NCI-H2171 treated with DMSO at 0.1 percent for 48 hours (cell line): ENCODE results near the gene PPP1R15A.
"Not testable (repeated sequence)": the region's sequence is repeated elsewhere in the genome, so short reads cannot be mapped to it uniquely, and the experiment has no call there.

Source experiments
- DNase-seq: peaks from one replicate; lab custom pipeline; 2025; lab: John Stamatoyannopoulos, UW

PPP1R15A gene

GRCh38 chr19:48859711-48860572 is 12.3 kb upstream of the PPP1R15A start:
- DNase-seq = no peak

- DNase-seq = no peak
Measured at GRCh38 chr19:48861313-48861712, 10.9 kb upstream of the PPP1R15A start.

- DNase-seq = no peak
Measured at GRCh38 chr19:48862827-48863226, 9.4 kb upstream of the PPP1R15A start.

DNA sequence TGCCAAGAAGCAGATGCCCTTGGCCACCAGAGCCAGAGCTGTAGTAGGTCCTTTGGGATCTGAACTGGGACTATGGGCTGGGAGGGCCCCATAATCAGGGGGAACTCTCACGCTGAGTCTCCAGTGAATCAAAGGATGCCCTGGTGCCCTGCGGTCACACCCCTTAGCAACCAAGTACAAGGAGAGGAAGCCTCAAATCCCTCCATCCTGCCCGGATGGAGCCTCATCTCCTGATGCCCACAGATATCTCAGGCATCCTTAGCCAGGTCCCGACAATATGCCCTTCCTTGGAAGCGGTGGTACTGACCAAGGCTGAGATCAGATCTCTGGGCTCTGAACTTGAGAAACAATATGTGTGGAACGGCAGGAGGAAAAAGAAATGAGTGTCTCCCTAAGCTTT is 5.5 kb upstream of the PPP1R15A start:
- no peak for DNase-seq

GRCh38 chr19:48867123-48867745 is 5.0 kb upstream of the PPP1R15A start:
- DNase-seq = no peak

GRCh38 chr19:48867746-48868113 is 4.5 kb upstream of the PPP1R15A start:
- no peak for DNase-seq

DNA sequence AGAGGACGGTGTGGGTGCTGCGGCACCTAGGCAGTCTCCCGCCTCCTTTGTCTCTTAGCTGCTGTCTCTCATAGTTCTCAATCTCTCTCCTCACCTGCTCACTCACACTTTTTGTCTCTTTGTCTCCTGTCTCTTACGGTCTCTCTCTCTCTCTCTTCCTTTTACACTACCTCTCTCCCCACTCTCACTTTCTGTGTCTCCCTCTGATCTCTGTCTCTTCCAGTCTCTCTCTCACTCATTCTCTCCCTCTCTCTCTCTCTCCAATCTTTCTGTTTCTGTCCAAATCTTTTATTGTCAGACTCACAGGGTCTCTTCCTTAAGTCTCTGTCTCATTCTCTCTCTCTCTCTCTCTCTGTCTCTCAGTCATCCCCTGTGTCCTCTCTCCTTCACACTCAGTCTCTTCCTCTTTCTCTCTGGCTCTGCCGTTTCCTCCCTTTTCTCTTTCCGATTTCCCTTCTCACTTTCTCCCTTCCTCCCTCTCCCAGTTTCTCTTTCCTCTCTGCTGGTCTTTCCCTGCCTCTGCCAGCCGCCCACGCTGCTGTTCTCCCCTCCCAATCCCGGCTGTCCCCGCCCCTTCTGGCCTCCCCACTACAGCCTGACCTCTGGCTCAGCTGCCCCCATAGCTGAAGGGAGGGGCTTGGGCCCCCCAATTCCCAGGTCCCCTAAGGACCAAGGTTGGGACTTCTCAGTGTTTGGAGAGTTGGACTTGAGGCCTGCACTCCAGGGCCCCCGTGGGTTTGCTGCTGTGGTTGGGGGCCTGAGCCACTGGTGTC is 3.9 kb upstream of the PPP1R15A start, which contains the start of gene PLEKHA4:
TSS of gene PLEKHA4 (minus strand) at position 504 of the 773 bp plus-strand sequence. CDS start 997 bp downstream, outside the sequence.
- no peak for DNase-seq

- no peak for DNase-seq
Measured at GRCh38 chr19:48870048-48870447, 2.2 kb upstream of the PPP1R15A start.

DNA sequence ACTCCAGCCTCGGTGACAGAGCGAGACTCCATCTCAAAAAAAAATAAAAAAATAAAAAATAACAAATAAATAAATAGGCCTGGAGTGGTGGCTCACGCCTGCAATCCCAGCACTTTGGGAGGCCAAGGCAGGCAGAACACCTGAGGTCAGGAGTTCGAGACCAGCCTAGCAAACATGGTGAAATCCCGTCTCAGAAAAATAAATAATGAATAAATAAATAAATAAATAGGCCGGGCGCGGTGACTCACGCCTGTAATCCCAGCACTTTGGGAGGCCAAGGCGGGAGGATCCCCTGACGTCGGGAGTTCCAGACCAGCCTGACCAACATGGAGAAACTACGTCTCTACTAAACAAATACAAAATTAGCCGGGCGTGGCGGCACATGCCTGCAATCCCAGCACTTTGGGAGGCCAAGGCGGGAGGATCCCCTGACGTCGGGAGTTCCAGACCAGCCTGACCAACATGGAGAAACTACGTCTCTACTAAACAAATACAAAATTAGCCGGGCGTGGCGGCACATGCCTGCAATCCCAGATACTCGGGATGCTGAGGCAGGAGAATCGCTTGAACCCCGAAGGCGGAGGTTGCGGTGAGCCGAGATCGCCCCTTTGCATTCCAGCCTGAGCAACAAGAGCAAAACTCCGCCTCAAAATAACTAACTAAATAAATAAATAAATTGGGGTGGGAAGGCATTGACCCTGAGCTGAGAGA is 595 bp upstream of the PPP1R15A start:
- not testable (repeated sequence) for DNase-seq

- peak; percentile 62 for DNase-seq
Measured at GRCh38 chr19:48872884-48873475, 759 bp downstream of the PPP1R15A start.

- no peak for DNase-seq
Measured at GRCh38 chr19:48873476-48874302, 1.5 kb downstream of the PPP1R15A start.

- no peak for DNase-seq
Measured at GRCh38 chr19:48874303-48875135, 2.3 kb downstream of the PPP1R15A start.

DNA sequence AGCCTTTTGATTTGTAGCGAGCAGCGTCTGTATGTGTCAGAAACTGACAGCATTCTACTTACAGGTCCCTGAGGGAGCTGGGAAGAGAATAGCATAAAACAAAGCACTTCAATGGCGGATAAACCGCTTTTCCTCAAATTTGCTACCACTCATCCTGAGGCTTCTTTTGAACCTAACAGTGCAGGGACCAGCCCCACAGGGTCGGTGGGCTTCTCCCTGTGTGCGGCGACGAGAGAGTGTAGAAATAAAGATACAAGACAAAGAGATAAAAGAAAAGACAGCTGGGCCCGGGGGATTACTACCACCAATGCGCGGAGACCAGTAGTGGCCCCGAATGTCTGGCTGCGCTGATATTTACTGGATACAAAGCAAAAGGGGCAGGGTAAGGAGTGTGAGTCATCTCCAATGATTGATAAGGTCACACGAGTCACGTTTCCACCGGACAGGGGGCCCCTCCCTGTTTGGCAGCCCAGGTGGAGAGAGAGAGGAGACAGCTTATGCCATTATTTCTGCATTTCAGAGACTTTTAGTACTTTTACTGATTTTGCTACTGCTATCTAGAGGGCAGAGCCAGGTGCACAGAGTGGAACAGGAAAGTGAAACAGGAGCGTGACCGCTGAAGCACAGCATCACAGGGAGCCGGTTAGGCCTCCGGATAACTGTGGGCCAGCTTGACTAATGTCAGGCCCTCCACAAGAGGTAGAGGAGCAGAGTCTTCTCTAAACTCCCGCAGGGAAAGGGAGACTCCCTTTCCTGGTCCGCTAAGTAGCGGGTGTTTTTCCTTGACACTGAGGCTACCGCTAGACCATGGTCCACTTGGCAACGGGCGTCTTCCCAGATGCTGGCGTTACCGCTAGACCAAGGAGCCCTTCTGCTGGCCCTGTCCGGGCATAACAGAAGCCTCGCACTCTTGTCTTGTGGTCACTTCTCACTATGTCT is 4.1 kb downstream of the PPP1R15A start:
- not testable (repeated sequence) for DNase-seq

DNA sequence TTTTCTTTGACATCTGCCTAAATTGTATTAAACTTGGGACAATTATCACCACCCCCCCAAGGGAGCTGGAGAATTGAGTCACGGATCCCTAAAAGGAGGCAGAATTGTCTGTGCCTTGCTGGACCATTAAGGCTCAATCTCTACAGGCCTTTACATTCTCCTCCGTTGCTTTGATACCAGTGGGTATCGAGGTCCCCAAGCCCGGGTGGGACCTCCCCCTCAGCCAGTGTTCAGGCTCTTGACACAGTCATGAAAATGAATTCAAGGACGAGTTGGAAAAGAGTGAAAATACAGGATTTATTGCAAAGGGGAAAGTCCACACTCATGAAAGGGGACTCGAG is 5.6 kb downstream of the PPP1R15A start:
- DNase-seq = no peak

- DNase-seq = no peak
Measured at GRCh38 chr19:48878196-48879024, 6.2 kb downstream of the PPP1R15A start.

- no peak for DNase-seq
Measured at GRCh38 chr19:48879025-48879637, 6.9 kb downstream of the PPP1R15A start.

DNA sequence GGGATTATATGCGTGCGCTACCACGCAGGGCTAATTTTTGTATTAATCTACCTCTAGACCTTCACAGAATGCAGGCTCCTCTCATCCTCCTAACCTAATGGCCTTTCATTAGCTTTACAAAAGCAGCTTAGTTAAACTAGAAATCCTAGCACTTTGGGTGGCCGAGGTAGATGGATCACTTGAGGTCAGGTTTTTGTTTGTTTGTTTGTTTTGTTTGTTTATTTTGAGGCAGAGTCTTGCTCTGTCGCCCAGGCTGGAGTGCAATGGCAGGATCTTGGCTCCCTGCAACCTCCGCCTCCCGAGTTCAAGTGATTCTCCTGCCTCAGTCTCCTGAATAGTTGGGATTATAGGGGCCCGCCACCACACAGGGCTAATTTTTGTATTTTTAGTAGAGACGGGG is 7.5 kb downstream of the PPP1R15A start:
- not testable (repeated sequence) for DNase-seq
